ENCODE measurements around the gene PTER. TPM values are rescaled to one million over a fixed set of nuclear protein-coding genes. Genes with fewer than 3 reads are reported as not detected.

The PTER gene
- total and polyA plus RNA-seq, 2 donors from 2014 or later, result 16.2 to 22.2 TPM

GRCh38 chr10:16439295-16439694, 2.5 kb downstream of the PTER start:
- TF ChIP-seq CTCF (IDR thresholded peaks at IDR 0.05; ENCODE audit: borderline replicate concordance, extremely low read depth, insufficient read depth), result no peak
- H3K9ac ChIP-seq (ENCODE audit: low read length in 3 of 3), result peak overlapping the region in 1 of 3 donors; percentile 14
- FAIRE-seq, result no peak
- intact Hi-C loops (cut with DNase I), result no loop called here
- H3K4me3 ChIP-seq (ENCODE audit: low read length in 3 of 3), result peak overlapping the region in 2 of 3 donors; percentile 19 to 83
- no peak for DNase-seq
- no peaks in the 10 kb centered on the region for H3K27me3 ChIP-seq (ENCODE audit: control insufficient read depth, insufficient read depth, low read length)
- peaks cover 0 to 13% (median 2%) of the 10 kb centered on the region in 3 donors for H3K4me1 ChIP-seq (ENCODE audit: control insufficient read depth in 2 of 3, insufficient read depth in 2 of 3, low read depth in 1 of 3, low read length in 3 of 3)
- H3K36me3 ChIP-seq (ENCODE audit: control insufficient read depth in 2 of 3, insufficient read depth in 3 of 3, low read length in 3 of 3), result no peaks in the 10 kb centered on the region
- H3K27ac ChIP-seq (ENCODE audit: low read depth in 2 of 2, low read length in 2 of 2), result peak overlapping the region in 1 of 2 donors; percentile 34
- H3K9me3 ChIP-seq (ENCODE audit: control insufficient read depth in 2 of 3, insufficient read depth in 1 of 3, low read length in 3 of 3), result no peaks in the 10 kb centered on the region

GRCh38 chr10:16440396-16441133, 3.8 kb downstream of the PTER start:
- TF ChIP-seq CTCF (IDR thresholded peaks at IDR 0.05; ENCODE audit: borderline replicate concordance, extremely low read depth, insufficient read depth), result no peak
- Histone ChIP-seq H3K4me3 (ENCODE audit: low read length in 3 of 3) (peak overlapping the region in 1 of 3 donors; percentile 40), H3K9me3 (ENCODE audit: control insufficient read depth in 2 of 3, insufficient read depth in 1 of 3, low read length in 3 of 3) (no peaks in the 10 kb centered on the region), H3K27me3 (ENCODE audit: control insufficient read depth, insufficient read depth, low read length) (no peaks in the 10 kb centered on the region), H3K36me3 (ENCODE audit: control insufficient read depth in 2 of 3, insufficient read depth in 3 of 3, low read length in 3 of 3) (no peaks in the 10 kb centered on the region), H3K9ac (ENCODE audit: low read length in 3 of 3) (peak overlapping the region in 2 of 3 donors; percentile 16 to 76), H3K27ac (ENCODE audit: low read depth in 2 of 2, low read length in 2 of 2) (peak overlapping the region; percentile 88 to 89), H3K4me1 (ENCODE audit: control insufficient read depth in 2 of 3, insufficient read depth in 2 of 3, low read depth in 1 of 3, low read length in 3 of 3) (peaks cover 0 to 13% (median 2%) of the 10 kb centered on the region in 3 donors)
- FAIRE-seq (no peak), DNase-seq (peak in 2 of 5 donors; percentile 20 to 26)
- intact Hi-C loops (cut with DNase I), result no loop called here

- intact Hi-C loops (cut with DNase I), result no loop called here
- Histone ChIP-seq H3K36me3 (ENCODE audit: control insufficient read depth in 2 of 3, insufficient read depth in 3 of 3, low read length in 3 of 3) (no peaks in the 10 kb centered on the region), H3K9ac (ENCODE audit: low read length in 3 of 3) (peak overlapping the region in 1 of 3 donors; percentile 76), H3K9me3 (ENCODE audit: control insufficient read depth in 2 of 3, insufficient read depth in 1 of 3, low read length in 3 of 3) (no peaks in the 10 kb centered on the region), H3K4me1 (ENCODE audit: control insufficient read depth in 2 of 3, insufficient read depth in 2 of 3, low read depth in 1 of 3, low read length in 3 of 3) (peaks cover 0 to 13% (median 2%) of the 10 kb centered on the region in 3 donors), H3K27me3 (ENCODE audit: control insufficient read depth, insufficient read depth, low read length) (no peaks in the 10 kb centered on the region), H3K4me3 (ENCODE audit: low read length in 3 of 3) (peak overlapping the region in 2 of 3 donors; percentile 12 to 40), H3K27ac (ENCODE audit: low read depth in 2 of 2, low read length in 2 of 2) (peak overlapping the region; percentile 88 to 89)
- no peak for FAIRE-seq
- peak in 1 of 5 donors; percentile 18 for DNase-seq
- no peak for TF ChIP-seq CTCF (IDR thresholded peaks at IDR 0.05; ENCODE audit: borderline replicate concordance, extremely low read depth, insufficient read depth)
Measured at GRCh38 chr10:16441173-16441840, 4.5 kb downstream of the PTER start.
